Measurements from ENCODE around the gene RTN3.

Gene RTN3

GRCh38 chr11:63756919-63757761 is 75.8 kb downstream of the RTN3 start:
- Histone ChIP-seq H2AK5ac (ENCODE audit: low read depth, low read length) (no peak overlapping the region), H3K9ac (ENCODE audit: low read depth, low read length, poor library complexity) (no peak overlapping the region), H4K8ac (ENCODE audit: low read depth, low read length) (no peak overlapping the region), H3K27ac (replicated peaks; ENCODE audit: low read length) (no peak overlapping the region), H2BK15ac (ENCODE audit: low read length) (no peak overlapping the region), H3K4me2 (ENCODE audit: insufficient read depth, low read length, poor library complexity, severe bottlenecking) (no peak overlapping the region), H2BK12ac (ENCODE audit: low read length) (no peak overlapping the region), H3K18ac (ENCODE audit: low read length) (no peak overlapping the region), H3K79me1 (ENCODE audit: low read depth, low read length) (no peaks in the 10 kb centered on the region), H3K23ac (ENCODE audit: low read depth, low read length, poor library complexity) (no peak overlapping the region), H3K14ac (ENCODE audit: low read length) (no peak overlapping the region), H3K4me3 (ENCODE audit: low read length in 2 of 2) (no peak overlapping the region), H3K36me3 (replicated peaks in 1 of 2; ENCODE audit: control insufficient read depth in 2 of 2, insufficient read depth in 2 of 2, low read length in 2 of 2) (peaks cover 11 to 88% of the 10 kb centered on the region in 2 donors), H3K4ac (ENCODE audit: low read length) (no peak overlapping the region), H2BK5ac (ENCODE audit: low read length) (no peak overlapping the region), H2AFZ (ENCODE audit: low read length) (no peak overlapping the region), H3K4me1 (ENCODE audit: control insufficient read depth in 2 of 2, insufficient read depth in 1 of 2, low read depth in 1 of 2, low read length in 2 of 2) (peaks cover 10 to 16% of the 10 kb centered on the region in 2 donors), H2BK120ac (ENCODE audit: low read depth, low read length) (no peak overlapping the region), H3K9me3 (replicated peaks in 1 of 2; ENCODE audit: control insufficient read depth in 2 of 2, insufficient read depth in 1 of 2, low read depth in 1 of 2, low read length in 2 of 2) (no peaks in the 10 kb centered on the region), H4K91ac (ENCODE audit: low read depth, low read length, poor library complexity) (no peak overlapping the region), H3K27me3 (ENCODE audit: control insufficient read depth in 3 of 3, insufficient read depth in 3 of 3, low read depth in 1 of 3, low read length in 3 of 3) (no peaks in the 10 kb centered on the region)
- DNase-seq (ENCODE audit: low spot score), result no peak
- no CpG with 5 or more reads among the region's 5 CpGs for WGBS, 2 donors (ENCODE audit: extremely low coverage in 2 of 2, insufficient read length in 2 of 2, insufficient replicate concordance in 1 of 2)

GRCh38 chr11:63760487-63761079 is 79.3 kb downstream of the RTN3 start:
- Histone ChIP-seq H3K18ac (ENCODE audit: low read length) (no peak overlapping the region), H2BK15ac (ENCODE audit: low read length) (no peak overlapping the region), H2AFZ (ENCODE audit: low read length) (no peak overlapping the region), H2BK12ac (ENCODE audit: low read length) (no peak overlapping the region), H3K9me3 (replicated peaks in 1 of 2; ENCODE audit: control insufficient read depth in 2 of 2, insufficient read depth in 1 of 2, low read depth in 1 of 2, low read length in 2 of 2) (no peaks in the 10 kb centered on the region), H3K14ac (ENCODE audit: low read length) (no peak overlapping the region), H4K8ac (ENCODE audit: low read depth, low read length) (no peak overlapping the region), H3K4ac (ENCODE audit: low read length) (no peak overlapping the region), H3K9ac (ENCODE audit: low read depth, low read length, poor library complexity) (no peak overlapping the region), H3K4me2 (ENCODE audit: insufficient read depth, low read length, poor library complexity, severe bottlenecking) (peak overlapping the region; percentile 95), H3K23ac (ENCODE audit: low read depth, low read length, poor library complexity) (no peak overlapping the region), H3K36me3 (replicated peaks in 1 of 2; ENCODE audit: control insufficient read depth in 2 of 2, insufficient read depth in 2 of 2, low read length in 2 of 2) (peaks cover 9 to 84% of the 10 kb centered on the region in 2 donors), H2BK120ac (ENCODE audit: low read depth, low read length) (no peak overlapping the region), H3K79me1 (ENCODE audit: low read depth, low read length) (peaks cover 6% of the 10 kb centered on the region), H3K27me3 (ENCODE audit: control insufficient read depth in 3 of 3, insufficient read depth in 3 of 3, low read depth in 1 of 3, low read length in 3 of 3) (no peaks in the 10 kb centered on the region), H2BK5ac (ENCODE audit: low read length) (no peak overlapping the region), H2AK5ac (ENCODE audit: low read depth, low read length) (no peak overlapping the region), H3K27ac (replicated peaks; ENCODE audit: low read length) (peak overlapping the region; percentile 0), H3K4me3 (ENCODE audit: low read length in 2 of 2) (no peak overlapping the region), H3K4me1 (ENCODE audit: control insufficient read depth in 2 of 2, insufficient read depth in 1 of 2, low read depth in 1 of 2, low read length in 2 of 2) (peaks cover 12 to 28% of the 10 kb centered on the region in 2 donors), H4K91ac (ENCODE audit: low read depth, low read length, poor library complexity) (no peak overlapping the region)
- DNase-seq (ENCODE audit: low spot score), result no peak
- WGBS, 2 donors (ENCODE audit: extremely low coverage in 2 of 2, insufficient read length in 2 of 2, insufficient replicate concordance in 1 of 2), result no CpG with 5 or more reads among the region's 5 CpGs

- Histone ChIP-seq H2BK12ac (ENCODE audit: low read length) (no peak overlapping the region), H4K8ac (ENCODE audit: low read depth, low read length) (no peak overlapping the region), H2AK5ac (ENCODE audit: low read depth, low read length) (peak overlapping the region; percentile 37), H3K79me1 (ENCODE audit: low read depth, low read length) (peaks cover 6% of the 10 kb centered on the region), H2AFZ (ENCODE audit: low read length) (no peak overlapping the region), H3K4ac (ENCODE audit: low read length) (no peak overlapping the region), H3K9me3 (replicated peaks in 1 of 2; ENCODE audit: control insufficient read depth in 2 of 2, insufficient read depth in 1 of 2, low read depth in 1 of 2, low read length in 2 of 2) (no peaks in the 10 kb centered on the region), H3K27me3 (ENCODE audit: control insufficient read depth in 3 of 3, insufficient read depth in 3 of 3, low read depth in 1 of 3, low read length in 3 of 3) (no peaks in the 10 kb centered on the region), H3K36me3 (replicated peaks in 1 of 2; ENCODE audit: control insufficient read depth in 2 of 2, insufficient read depth in 2 of 2, low read length in 2 of 2) (peaks cover 10 to 86% of the 10 kb centered on the region in 2 donors), H3K27ac (replicated peaks; ENCODE audit: low read length) (peak overlapping the region; percentile 69), H2BK15ac (ENCODE audit: low read length) (no peak overlapping the region), H3K4me3 (ENCODE audit: low read length in 2 of 2) (no peak overlapping the region), H3K14ac (ENCODE audit: low read length) (no peak overlapping the region), H4K91ac (ENCODE audit: low read depth, low read length, poor library complexity) (no peak overlapping the region), H3K4me1 (ENCODE audit: control insufficient read depth in 2 of 2, insufficient read depth in 1 of 2, low read depth in 1 of 2, low read length in 2 of 2) (peaks cover 18 to 31% of the 10 kb centered on the region in 2 donors), H3K4me2 (ENCODE audit: insufficient read depth, low read length, poor library complexity, severe bottlenecking) (peak overlapping the region; percentile 95), H3K18ac (ENCODE audit: low read length) (peak overlapping the region; percentile 67), H2BK120ac (ENCODE audit: low read depth, low read length) (no peak overlapping the region), H2BK5ac (ENCODE audit: low read length) (no peak overlapping the region), H3K9ac (ENCODE audit: low read depth, low read length, poor library complexity) (peak overlapping the region; percentile 53), H3K23ac (ENCODE audit: low read depth, low read length, poor library complexity) (peak overlapping the region; percentile 69)
- DNase-seq (ENCODE audit: low spot score), result peak; percentile 42
- no CpG with 5 or more reads among the region's 10 CpGs for WGBS, 2 donors (ENCODE audit: extremely low coverage in 2 of 2, insufficient read length in 2 of 2, insufficient replicate concordance in 1 of 2)
These were observed 79.9 kb downstream of the RTN3 start for GRCh38 chr11:63761188-63761587.

Measured in neuronal stem cell (in vitro differentiated cells).